Lower leg skin (tissue), 3 donors: ENCODE measurements around the gene CCL1.

Source experiments
- POLR2A ChIP-seq, 2 donors: fragments of 450-650 bp; IDR thresholded peaks; one replicate each; pipeline ENCODE4 v1.6.1; 2016 to 2017; ENCODE audit warnings: antibody characterized with exemption in 2 of 2, mild to moderate bottlenecking in 1 of 2, moderate library complexity in 1 of 2
- TF ChIP-seq, protein P1 (sequence below), 3 donors: fragments of 450-650 bp; IDR thresholded peaks; one replicate each; pipeline ENCODE4 v1.5.1; 2016; ENCODE audit warnings: antibody characterized with exemption in 3 of 3, mild to moderate bottlenecking in 3 of 3, moderate library complexity in 2 of 3

- TF ChIP-seq, protein P1, sequence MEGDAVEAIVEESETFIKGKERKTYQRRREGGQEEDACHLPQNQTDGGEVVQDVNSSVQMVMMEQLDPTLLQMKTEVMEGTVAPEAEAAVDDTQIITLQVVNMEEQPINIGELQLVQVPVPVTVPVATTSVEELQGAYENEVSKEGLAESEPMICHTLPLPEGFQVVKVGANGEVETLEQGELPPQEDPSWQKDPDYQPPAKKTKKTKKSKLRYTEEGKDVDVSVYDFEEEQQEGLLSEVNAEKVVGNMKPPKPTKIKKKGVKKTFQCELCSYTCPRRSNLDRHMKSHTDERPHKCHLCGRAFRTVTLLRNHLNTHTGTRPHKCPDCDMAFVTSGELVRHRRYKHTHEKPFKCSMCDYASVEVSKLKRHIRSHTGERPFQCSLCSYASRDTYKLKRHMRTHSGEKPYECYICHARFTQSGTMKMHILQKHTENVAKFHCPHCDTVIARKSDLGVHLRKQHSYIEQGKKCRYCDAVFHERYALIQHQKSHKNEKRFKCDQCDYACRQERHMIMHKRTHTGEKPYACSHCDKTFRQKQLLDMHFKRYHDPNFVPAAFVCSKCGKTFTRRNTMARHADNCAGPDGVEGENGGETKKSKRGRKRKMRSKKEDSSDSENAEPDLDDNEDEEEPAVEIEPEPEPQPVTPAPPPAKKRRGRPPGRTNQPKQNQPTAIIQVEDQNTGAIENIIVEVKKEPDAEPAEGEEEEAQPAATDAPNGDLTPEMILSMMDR (IDR thresholded peaks at IDR 0.05) = no peak
- no peak for TF ChIP-seq POLR2A (IDR thresholded peaks at IDR 0.05)
These were observed 30.4 kb upstream of the CCL1 start for GRCh38 chr17:34393401-34393800.
